GM13976 (cell line): ENCODE results near the gene RNASE4.
A peak's percentile ranks its signal among the peaks of the same experiment; 100 is the strongest.

Source experiments
- DNase-seq: peaks from one replicate; pipeline ENCODE4 v3.0.0; 2012; ENCODE audit warnings: low spot score
- CTCF ChIP-seq: IDR thresholded peaks from 2 replicates; pipeline ENCODE4 v1.5.1; 2012; ENCODE audit warnings: borderline replicate concordance, mild to moderate bottlenecking; ENCODE audit not compliant: insufficient read depth; ENCODE audit errors: extremely low read depth, missing control alignments, control extremely low read depth
- in situ Hi-C: fragments of 300-500 bp; cut with MboI; formaldehyde crosslinking; loops from one replicate; pipeline ENCODE4 v1.12.0; 2022; ENCODE audit warnings: low sequenced_read_pairs, mixed read lengths, inconsistent platforms; ENCODE audit not compliant: unreplicated experiment

RNASE4 gene

GRCh38 chr14:20652996-20653975, 31.1 kb upstream of the RNASE4 start:
- in situ Hi-C loops: no loop called here
- no peak for TF ChIP-seq CTCF
- DNase-seq: peak; percentile 59

GRCh38 chr14:20655851-20656250, 28.5 kb upstream of the RNASE4 start:
- no peak for DNase-seq
- in situ Hi-C loops: no loop called here
- TF ChIP-seq CTCF: no peak

- no peak for TF ChIP-seq CTCF
- DNase-seq: no peak
- in situ Hi-C loops: no loop called here
Measured at GRCh38 chr14:20656274-20656673, 28.1 kb upstream of the RNASE4 start.

GRCh38 chr14:20657216-20658211, 26.8 kb upstream of the RNASE4 start:
- peak; percentile 29 for TF ChIP-seq CTCF
- in situ Hi-C loops: no loop called here

GRCh38 chr14:20658246-20658645, 26.1 kb upstream of the RNASE4 start:
- TF ChIP-seq CTCF: no peak
- in situ Hi-C loops: no loop called here
- peak; percentile 11 for DNase-seq

More at GRCh38 chr14:20657216-20658211, 26.8 kb upstream of the RNASE4 start:
- DNase-seq: peak; percentile 43

GRCh38 chr14:20659336-20659735, 25.0 kb upstream of the RNASE4 start:
- in situ Hi-C loops: no loop called here
- no peak for DNase-seq
- TF ChIP-seq CTCF: no peak
